ENCODE results near the gene PHYKPL. TPM values are rescaled to one million over a fixed set of nuclear protein-coding genes. Genes with fewer than 3 reads are reported as not detected.

Gene PHYKPL
- polyA plus RNA-seq, 1 donor from 2014 or later: 16.9 TPM

DNA sequence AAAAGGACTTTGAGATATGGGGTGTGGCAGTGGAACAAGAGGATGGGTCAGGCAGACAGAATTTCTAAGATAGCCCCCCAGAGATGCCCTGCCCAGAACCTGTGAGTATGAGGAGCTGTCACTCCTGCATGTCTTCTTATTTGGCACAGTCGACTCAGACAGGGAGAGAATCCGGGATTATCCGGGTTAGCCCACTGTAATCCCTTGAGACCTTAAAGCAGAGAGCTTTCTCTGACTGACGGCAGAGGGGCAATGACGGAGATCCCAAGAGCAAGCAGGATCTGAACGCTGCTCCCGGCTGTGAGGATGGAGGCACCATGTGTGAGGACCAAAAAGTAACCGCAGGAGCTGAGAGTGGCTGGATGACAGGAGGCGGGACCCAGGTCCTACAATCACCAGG lies 70.1 kb downstream of the PHYKPL start (continued):
- TF ChIP-seq TAF1 (IDR thresholded peaks at IDR 0.05; ENCODE audit: low read depth): no peak

DNA sequence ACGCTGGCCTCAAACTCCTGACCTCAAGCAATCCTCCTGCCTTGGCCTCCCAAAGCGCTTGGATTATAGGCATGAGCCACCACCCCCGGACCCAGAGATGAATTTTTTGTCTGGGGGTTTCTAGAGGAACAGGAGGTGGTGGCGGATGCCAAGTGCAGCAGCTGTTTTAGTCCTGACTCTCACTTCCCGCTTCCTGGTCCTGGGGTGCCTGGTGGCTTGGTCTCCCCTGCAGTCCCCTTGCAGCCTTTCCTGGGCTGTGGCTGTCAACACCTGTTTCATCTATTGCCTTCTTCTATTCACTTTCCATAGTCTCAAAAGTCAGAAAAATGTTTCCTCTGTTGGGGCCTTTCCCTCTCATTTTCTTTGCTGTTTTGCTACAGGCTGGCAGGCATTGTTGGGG lies 72.4 kb downstream of the PHYKPL start:
- Histone ChIP-seq H3K9ac (ENCODE audit: low read length) (no peak overlapping the region), H3K79me2 (replicated peaks; ENCODE audit: insufficient read depth, low read length) (no peaks in the 10 kb centered on the region), H2AFZ (ENCODE audit: low read depth, low read length) (no peak overlapping the region), H4K20me1 (ENCODE audit: insufficient read depth) (no peaks in the 10 kb centered on the region), H3K9me2 (ENCODE audit: insufficient read depth, low read length) (no peaks in the 10 kb centered on the region), H3K27ac (ENCODE audit: low read length) (no peak overlapping the region), H3K9me3 (ENCODE audit: low read length) (no peaks in the 10 kb centered on the region), H3K4me3 (ENCODE audit: low read length) (no peak overlapping the region), H3K4me2 (ENCODE audit: low read length) (no peak overlapping the region), H3K27me3 (ENCODE audit: insufficient read depth, low read depth, low read length) (no peaks in the 10 kb centered on the region), H3K36me3 (ENCODE audit: insufficient read depth, low read length) (no peaks in the 10 kb centered on the region), H3F3A (ENCODE audit: insufficient read depth, low read length, poor library complexity, severe bottlenecking) (no peaks in the 10 kb centered on the region)
- TF ChIP-seq TAF1 (IDR thresholded peaks at IDR 0.05; ENCODE audit: low read depth) (no peak), SMC3 (conservative IDR thresholded peaks at IDR 0.05; ENCODE audit: poor library complexity) (no peak), REST (IDR thresholded peaks at IDR 0.05; ENCODE audit: borderline replicate concordance) (no peak), CTCF (IDR thresholded peaks at IDR 0.05; ENCODE audit: poor library complexity, severe bottlenecking) (no peak)

Other genes with a start within 250 kb of the PHYKPL start
- gene PROP1, start 236.6 kb downstream of the PHYKPL start, polyA plus RNA-seq: not detected in 2 replicates
- gene N4BP3, start 119.3 kb downstream of the PHYKPL start, polyA plus RNA-seq: 4.6 and 5.8 TPM in 2 replicates
- gene RMND5B, start 101.8 kb downstream of the PHYKPL start, polyA plus RNA-seq: 37.3 and 48.2 TPM in 2 replicates
- gene NHP2, start 78.9 kb downstream of the PHYKPL start, polyA plus RNA-seq: 318 and 332 TPM in 2 replicates
- not detected in 2 replicates for gene GMCL2, start 45.4 kb downstream of the PHYKPL start, polyA plus RNA-seq
- 129 and 130 TPM in 2 replicates for gene HNRNPAB, start 28.3 kb downstream of the PHYKPL start, polyA plus RNA-seq

Measured in neural cell (in vitro differentiated cells).